HFF-Myc (cell line): ENCODE results near the gene USP30.

Experiments used
- DNase-seq: peaks from one replicate; pipeline ENCODE4 v3.0.0-alpha.2; 2011; ENCODE audit warnings: low read depth; ENCODE audit errors: extremely low read depth
- H3K4me3 ChIP-seq: replicated peaks from 2 replicates; pipeline ENCODE4 v1.5.1; 2011; ENCODE audit warnings: low read depth, mild to moderate bottlenecking, control low read depth, low read length
- TF ChIP-seq, protein P1 (sequence below): IDR thresholded peaks from 2 replicates; pipeline ENCODE4 v1.5.1; 2012; ENCODE audit warnings: mild to moderate bottlenecking, low read depth, low read length, control low read depth; ENCODE audit errors: missing control alignments

USP30 gene

DNA sequence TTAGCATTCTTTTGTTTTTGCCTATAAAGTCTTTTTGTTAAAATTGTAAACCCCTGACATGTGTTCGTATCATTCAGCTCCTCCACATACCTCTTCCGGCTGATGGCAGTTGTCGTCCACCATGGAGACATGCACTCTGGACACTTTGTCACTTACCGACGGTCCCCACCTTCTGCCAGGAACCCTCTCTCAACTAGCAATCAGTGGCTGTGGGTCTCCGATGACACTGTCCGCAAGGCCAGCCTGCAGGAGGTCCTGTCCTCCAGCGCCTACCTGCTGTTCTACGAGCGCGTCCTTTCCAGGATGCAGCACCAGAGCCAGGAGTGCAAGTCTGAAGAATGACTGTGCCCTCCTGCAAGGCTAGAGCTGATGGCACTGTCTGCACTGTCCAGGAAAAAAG is 33.2 kb downstream of the USP30 start:
- DNase-seq: no peak
- TF ChIP-seq, protein P1, sequence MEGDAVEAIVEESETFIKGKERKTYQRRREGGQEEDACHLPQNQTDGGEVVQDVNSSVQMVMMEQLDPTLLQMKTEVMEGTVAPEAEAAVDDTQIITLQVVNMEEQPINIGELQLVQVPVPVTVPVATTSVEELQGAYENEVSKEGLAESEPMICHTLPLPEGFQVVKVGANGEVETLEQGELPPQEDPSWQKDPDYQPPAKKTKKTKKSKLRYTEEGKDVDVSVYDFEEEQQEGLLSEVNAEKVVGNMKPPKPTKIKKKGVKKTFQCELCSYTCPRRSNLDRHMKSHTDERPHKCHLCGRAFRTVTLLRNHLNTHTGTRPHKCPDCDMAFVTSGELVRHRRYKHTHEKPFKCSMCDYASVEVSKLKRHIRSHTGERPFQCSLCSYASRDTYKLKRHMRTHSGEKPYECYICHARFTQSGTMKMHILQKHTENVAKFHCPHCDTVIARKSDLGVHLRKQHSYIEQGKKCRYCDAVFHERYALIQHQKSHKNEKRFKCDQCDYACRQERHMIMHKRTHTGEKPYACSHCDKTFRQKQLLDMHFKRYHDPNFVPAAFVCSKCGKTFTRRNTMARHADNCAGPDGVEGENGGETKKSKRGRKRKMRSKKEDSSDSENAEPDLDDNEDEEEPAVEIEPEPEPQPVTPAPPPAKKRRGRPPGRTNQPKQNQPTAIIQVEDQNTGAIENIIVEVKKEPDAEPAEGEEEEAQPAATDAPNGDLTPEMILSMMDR: no peak
- no peak overlapping the region for H3K4me3 ChIP-seq

DNA sequence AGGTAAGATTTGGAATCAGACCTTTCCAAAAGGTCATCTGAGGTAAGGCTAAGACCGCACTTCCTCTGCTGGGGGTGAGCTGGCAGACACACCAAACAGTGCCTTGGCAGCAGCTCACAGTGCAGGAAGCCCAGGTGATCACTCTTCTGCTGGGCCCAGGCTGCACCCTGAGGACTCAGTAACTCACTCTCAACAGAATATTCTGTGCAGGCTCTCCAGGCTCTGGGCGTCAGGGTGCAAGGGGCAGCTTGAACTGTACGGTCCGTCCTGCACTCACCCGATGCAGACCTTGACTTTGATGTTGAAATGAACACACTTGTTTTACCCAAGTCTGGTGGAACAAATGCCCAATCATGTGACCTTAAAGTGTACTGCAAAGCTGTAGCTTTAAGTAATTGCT is 34.9 kb downstream of the USP30 start:
- H3K4me3 ChIP-seq: no peak overlapping the region

DNA sequence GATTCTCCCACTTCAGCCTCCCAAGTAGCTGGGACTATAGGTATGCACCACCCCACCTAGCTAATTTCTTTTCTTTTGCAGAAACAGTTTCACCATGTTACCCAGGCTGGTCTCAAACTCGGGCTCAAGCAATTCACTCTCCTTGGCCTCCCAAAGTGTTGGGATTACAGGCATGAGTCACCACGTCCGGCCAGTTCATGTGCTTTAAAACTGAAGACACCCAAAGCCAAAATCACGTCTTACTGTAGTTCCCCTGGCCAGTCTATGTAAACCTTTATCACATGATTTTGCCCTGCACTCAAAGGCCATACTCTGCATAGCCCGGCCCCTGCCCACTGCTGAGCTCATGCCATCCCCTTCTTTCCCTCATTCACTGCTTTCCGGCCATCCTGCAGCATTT is 36.4 kb downstream of the USP30 start:
- no peak overlapping the region for H3K4me3 ChIP-seq
- no peak for DNase-seq
- TF ChIP-seq, protein P1: no peak

More for the DNA sequence above, 34.9 kb downstream of the USP30 start:
- TF ChIP-seq, protein P1: no peak
- DNase-seq: no peak

DNA sequence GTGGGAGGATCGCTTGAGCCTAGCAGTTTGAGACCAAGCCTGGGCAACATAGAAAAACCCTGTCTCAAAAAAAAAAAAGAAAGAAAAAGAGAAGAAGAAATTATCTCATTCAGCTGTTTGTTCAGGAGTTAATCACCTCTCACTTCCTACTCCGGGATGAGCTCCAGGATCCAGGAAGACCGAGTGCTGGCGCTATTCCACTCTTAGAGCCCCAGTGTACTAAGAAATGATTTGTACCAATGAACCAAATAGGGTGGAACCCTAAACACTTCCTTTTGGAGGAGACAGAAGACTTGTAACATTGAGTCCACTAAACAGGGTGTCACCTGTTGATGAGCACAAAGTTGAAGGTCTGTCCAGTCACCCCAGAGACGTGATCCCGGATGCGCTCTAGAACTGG is 37.3 kb downstream of the USP30 start:
- H3K4me3 ChIP-seq: no peak overlapping the region
- TF ChIP-seq, protein P1: no peak
- DNase-seq: no peak

DNA sequence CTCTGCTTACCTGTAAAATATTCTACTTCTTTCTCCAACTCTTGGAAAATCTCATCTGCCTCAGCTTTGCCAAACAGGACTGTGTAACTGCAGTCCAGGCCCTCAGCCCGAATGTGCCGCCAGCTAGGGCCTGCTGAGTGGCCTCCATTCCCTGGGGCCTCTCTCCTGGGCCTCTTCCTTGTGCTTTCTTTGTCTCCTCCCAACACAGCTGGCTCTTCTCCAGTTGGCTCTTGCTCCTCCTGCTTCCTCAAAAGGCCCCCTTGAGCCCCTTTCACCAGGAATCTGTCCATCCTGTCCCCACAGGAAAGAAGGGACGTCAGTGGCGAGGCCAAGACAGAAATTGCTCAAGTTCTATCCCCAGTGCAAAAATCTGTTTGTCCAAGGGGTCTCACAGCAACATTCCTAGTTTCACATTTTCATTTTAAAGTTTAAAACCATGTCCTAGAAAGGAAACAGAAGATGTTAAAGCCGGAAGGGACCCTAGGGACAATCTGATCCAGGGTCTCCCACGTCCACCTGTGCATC is 40.2 kb downstream of the USP30 start:
- H3K4me3 ChIP-seq: peak overlapping the region; percentile 58
- no peak for DNase-seq
- TF ChIP-seq, protein P1: no peak

DNA sequence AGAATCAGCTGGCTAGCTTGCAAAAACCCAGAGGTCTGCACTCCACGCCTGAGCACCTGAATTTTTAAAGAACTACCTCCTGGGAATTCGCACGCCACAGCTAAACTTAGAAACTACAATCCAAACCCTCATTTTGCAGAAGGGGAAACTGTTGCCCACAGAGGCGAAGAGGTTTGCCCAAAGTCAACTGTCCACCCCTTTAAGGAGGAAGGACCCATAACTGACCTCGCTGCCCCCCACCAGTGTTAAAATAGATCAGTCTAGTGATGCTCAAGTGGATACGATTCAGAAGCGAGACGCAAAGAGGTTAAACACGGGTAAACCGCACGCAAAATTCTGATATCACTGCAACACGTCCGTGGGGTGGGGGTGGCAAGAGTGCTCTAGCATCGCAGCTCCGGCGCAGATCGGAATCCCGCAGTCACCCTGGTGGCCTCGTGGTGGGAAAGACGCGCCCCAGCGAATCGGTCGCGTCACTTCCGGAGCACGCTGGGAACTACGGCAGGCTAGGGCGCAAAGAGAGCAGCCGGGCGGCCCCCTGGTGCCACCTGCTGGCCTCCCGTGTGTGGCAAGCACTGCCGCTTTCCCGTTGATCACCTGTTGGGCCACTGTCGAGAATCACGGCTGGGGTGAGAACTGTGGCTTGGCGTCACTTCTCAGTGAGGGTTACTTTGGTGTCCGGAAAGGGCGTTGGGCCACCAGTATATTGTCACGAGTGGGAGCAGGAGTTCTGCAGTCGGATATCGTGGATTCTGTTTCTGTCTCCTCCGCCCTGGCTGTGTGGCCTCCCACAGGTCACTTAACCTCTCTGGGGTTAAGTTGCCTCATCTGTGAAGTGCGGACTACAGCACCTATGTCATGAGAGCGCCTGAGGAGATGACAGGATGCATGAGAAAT is 40.9 kb downstream of the USP30 start, which contains the start of gene ALKBH2:
Gene ALKBH2 (minus strand): TSS at position 451 of the 897 bp plus-strand sequence. CDS start 686 bp downstream, outside the sequence.
- H3K4me3 ChIP-seq: peak within 1 kb of the TSS; percentile 58
- DNase-seq: peak; percentile 73
- TF ChIP-seq, protein P1: peak; percentile 92
